HG02571 (cell line): ENCODE results near the gene PIGQ.

ENCODE experiments used
- ATAC-seq: cut with Tn5 transposase; IDR thresholded peaks from one replicate; pipeline ENCODE4 v1.9.1; 2021; ENCODE audit warnings: mild to moderate bottlenecking, moderate library complexity; ENCODE audit not compliant: unreplicated experiment

Gene PIGQ

DNA sequence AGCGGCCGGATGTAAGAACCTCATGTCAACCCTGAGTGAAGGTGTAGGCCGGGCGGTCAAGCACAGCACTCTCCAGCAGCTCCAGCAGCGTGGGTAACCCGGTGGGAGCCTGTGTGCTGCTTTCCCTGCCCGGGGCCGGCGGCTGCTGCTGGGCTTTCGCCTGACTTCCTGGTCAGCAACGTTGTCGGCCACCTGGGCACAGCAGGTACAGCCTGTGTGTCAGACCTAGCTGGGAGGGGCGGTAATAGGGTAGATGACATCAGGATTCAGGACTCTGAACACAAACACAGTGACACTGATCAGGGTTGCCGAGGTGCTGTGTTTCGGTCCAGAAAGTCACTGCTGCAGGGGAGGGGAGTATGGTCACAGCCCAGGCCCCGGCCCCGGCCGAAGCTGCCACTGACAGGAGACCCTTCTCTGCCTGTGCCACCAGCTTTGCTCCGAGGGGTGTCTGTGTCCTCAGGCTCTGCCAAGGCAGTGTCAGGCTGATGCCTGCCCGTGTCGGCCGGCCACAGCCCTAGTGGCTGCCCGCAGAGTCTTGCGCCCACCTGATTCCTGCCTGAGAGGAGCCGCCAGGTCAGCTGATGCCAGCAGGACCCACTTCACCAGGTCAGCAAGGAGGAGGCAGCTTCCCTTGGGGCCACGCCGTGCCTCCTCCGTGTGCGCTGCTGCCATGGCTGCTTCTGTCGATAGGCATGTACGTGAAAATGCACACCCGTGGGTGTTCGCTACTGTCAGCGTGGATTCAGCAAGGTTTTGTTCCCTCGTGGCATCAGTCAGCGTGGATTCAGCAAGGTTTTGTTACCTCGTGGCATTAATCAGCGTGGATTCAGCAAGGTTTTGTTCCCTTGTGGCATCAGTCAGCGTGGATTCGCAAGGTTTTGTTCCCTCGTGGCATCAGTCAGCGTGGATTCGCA is 29.3 kb downstream of the PIGQ start:
- no peak for ATAC-seq

DNA sequence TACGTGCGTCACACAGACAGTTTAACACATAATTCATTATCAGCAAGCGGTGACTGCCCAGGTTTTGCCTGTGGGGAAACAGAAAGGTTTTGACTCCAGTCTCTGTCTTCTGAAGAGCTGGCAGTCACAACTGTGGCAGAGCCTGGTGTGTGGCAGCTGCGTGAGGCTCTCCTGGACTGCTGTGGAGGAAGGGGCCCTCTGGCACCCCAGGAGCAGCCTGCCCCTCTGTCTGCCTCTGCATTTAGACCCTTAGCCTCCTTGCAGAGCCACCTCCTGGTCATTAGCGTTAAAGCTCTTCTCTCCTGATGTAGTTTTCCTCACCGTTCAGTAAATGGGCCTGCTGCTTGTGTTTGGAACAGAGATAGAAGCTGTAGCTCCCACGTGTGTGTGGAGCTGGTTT is 31.0 kb downstream of the PIGQ start:
- ATAC-seq: no peak

DNA sequence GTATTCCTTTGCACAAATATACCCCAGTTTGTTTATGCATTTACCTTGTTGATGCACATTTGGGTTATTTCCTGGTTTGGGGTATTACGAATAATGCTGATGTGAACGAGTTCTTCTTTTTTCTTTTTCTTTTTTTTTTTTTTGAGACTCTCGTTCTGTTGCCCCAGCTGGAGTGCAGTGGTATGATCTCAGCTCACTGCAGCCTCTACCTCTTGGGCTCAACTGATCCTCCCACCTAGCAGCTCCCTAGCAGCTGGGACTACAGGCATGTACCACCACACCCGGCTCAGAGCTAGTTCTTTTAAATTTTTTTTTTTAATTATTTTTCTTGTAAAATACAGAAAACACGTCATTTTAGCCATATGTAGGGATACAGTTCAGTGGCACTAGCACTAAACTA is 34.2 kb downstream of the PIGQ start:
- no peak for ATAC-seq

DNA sequence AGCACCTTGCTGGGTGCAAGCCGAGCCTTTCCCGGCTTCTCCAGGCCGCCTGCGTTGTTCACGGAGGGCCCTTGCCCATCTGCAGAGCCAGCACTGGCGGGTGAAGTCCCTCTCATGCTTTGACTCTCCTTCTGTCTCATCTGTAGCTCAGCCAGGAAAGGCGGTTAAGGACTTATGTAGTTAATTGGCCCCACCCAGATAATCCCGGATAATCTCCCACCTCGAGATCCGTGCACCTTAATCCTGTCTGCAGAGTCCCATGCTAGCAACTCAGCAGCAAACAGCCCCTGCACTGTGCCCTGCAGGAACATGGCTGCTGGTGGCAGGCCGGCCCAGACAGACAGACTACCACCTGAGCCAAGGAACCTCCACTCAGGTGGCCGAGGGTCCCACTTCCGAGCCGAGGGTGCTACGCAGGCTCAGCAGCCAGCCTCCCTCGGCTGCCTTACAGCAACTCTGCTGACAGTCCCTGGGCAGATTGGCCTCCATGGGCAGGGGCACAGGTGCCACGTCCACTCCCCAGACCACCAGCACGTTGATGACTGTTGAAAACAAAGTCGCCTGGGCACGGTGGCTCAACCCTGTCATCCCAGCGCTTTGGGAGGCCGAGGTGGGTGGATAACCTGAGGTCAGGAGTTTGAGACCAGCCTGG is 37.0 kb downstream of the PIGQ start:
- ATAC-seq: no peak

DNA sequence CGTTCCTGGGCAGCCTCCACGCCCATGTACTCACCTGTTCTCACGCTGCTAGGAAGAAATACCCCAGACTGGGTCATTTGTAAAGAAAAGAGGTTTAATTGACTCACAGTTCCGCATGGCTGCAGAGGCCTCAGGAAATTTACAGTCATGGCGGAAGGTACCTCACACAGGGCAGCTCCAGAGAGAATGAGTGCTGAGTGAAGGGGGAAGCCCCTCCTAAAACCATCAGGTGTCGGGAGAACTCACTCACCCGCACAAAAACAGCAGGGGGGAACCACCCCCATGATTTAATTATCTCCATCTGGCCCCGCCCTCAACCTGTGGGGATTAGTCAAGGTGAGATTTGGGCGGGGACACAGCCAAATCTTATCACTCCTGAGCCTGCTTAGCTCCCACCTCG is 38.3 kb downstream of the PIGQ start:
- ATAC-seq: no peak

DNA sequence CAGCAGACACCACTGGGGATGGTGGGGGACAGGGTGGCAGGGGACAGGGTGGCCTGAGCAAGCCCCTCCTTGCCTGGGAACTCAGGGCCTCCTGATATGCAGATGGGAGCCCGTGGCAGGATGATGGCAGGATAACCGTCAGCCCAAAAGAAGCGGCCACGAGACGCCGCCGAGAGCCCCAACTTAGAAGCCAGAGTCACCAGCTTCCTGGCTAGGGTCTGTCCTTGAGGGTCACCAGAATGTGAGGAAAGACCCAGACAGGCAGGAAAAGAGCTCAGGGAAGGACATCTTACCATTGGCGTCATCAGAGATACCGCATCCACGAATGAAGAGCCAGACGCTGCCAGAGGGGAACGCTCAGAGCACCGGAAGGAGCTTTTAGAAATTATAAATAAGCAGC is 39.5 kb downstream of the PIGQ start:
- ATAC-seq: no peak

DNA sequence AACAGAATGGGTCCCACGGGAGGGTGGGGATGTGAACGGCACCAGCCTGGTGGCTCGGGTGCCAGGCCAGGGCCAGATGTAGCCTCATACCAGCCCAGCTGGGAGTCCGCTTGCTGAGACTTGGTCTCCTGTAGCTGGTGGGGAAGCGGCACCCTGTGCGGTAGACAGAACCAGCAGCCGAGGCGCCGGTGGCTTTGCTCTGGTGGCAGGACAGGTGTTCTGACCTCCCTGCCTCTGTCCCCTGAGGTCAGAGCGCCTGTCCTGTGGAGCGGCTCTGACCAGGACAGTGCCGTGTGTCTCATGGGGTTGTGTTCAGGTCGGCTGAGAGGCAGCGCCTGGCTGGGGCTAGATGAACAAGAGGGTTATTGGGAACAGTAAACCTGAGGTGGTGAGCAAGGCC is 40.2 kb downstream of the PIGQ start:
- no peak for ATAC-seq

DNA sequence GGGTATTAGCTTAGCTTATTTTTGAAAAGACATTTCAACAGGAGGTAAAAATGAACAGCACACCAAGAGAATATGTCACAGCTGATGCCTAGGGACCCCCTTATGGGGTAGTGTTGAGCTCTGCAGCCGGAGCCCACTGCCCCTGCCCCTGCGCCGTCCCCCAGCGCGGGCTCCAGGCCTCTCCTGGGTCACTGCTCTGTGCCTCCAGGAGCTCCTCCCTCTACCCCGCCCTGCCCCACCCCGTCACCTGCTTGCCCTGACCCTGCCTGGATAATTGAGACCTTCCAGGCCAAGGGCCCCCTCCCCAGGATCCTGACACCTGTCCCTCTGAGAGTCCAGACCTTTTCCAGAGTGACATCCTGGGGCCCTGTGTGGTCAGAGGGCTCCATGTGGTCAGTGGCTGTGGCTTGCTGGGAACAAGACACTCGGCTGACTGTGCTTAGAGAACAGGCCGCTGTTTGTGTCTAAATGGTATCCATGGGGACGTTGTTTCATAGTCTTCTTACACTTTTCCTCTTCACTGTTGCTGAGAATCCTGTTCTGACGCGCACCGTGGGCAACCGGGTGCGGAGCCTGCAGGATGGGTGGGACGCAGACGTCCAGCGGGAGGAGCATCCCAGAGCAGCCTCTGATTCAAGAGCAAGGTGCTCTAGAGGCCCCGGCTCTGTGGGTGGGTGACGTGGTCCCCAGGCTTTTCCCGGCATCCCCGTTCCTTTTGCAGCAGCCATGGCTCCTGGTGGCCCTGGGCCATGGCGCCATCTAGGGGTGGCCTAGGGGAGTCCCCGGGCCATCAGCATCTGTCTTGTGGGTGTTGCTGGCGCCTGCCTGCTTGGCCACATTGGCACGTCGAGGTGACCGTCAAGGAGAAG is 41.0 kb downstream of the PIGQ start:
- ATAC-seq: no peak

DNA sequence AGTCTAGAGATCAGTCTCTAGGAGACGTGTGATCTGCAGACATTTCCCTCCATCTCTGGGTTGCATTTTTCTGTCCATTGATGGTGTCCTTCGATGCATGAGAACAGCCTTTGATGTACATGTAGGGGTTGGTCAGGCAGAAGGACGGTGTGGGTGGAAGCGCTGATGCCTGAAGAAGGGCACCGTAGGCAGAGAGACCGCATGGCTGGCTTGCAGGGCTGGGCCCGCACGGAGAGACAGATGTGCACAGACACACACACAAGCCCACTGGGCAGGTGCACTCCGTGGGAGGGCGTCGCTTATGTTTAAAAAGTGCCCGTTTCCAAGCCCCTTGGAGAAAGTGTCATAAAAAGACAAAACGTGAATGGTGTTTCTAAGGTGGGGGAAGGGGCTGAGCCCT is 45.4 kb downstream of the PIGQ start:
- no peak for ATAC-seq

DNA sequence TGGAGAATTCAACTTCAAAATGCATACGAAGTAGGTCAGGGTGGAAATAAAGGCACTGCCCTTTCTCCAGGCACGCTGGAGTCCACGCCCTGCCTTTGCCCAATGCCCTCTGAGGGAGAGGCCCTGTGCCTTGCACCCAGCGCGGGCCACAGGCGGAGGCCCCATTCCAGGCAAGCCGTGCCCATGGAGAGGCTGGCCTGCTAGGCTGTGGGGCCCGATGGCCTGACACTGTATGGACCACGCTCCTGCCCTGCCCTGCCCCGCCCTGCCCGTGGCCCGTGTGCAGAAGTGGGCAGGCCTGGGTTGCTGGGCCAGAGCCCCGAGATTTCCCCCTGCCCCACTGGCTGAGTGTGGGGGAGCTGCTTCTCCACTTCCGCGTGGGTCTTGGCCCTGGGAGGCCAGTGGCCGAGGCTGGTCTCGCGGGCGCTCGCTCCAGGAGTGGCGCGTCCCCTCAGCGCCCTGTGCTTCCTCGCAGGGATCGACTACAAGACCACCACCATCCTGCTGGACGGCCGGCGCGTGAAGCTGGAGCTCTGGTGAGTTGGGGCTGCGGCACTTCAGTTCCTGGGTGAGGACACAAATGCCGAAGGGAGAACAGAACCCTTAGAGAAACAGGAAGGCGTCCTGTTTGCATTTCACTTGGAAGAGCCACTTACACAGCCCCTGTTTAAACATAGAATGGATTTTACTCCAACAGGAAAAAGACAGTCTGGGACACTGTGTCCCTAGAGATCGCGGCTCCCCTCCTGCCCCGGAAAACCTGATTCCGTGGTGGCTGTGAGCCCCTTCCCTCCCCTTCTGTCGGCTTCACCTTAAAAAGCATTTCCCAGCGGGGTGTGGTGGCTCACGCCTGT is 47.2 kb downstream of the PIGQ start:
- ATAC-seq: no peak

DNA sequence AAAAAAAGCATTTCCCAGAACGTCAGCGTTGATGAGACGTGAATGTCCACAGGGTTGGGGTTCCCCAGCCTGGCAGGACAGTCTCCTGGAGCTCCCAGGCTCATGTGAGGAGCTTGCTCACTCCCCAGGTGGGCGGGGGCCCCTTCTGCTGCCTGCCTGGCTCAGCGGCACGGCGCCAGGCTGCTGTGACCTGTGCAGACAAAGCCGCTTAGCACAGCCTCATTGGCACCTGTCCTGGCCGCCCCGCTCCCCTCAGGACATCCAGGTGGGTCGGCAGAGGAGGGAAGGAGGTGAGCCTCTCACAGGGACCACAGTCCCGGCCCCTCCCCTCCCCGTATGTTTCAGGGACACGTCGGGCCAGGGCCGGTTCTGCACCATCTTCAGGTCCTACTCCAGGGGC is 48.1 kb downstream of the PIGQ start:
- no peak for ATAC-seq

DNA sequence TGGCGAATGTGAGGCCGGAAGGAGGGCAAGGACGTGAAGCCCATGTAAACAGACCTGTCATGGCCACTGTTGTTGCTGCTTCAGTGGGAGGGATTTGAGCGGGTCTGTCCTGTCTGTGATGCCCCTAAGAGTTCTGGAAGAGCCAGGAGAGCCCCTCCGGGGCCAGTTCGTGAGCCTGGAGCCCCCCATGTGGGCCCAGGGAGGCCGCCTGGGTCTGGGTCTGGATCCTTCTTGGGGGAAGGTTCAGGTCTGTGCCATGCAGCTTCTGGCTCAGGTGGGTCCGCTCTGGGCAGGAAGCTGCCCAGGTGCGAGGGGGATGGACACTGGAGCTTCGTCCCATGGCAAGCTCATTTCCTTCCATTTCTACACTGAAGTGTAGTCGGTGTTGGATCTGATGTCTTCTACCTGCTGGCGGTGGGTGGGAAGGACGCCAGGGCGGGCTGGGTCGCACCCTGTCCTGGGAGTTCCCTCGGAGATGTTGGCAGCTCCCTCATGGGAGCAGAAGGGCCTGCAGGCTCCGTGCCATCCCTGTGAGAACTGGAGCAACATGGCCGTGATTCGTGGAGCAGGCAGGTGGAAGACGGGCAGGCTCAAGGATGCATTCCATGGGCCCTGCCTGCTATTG is 49.8 kb downstream of the PIGQ start:
- no peak for ATAC-seq

DNA sequence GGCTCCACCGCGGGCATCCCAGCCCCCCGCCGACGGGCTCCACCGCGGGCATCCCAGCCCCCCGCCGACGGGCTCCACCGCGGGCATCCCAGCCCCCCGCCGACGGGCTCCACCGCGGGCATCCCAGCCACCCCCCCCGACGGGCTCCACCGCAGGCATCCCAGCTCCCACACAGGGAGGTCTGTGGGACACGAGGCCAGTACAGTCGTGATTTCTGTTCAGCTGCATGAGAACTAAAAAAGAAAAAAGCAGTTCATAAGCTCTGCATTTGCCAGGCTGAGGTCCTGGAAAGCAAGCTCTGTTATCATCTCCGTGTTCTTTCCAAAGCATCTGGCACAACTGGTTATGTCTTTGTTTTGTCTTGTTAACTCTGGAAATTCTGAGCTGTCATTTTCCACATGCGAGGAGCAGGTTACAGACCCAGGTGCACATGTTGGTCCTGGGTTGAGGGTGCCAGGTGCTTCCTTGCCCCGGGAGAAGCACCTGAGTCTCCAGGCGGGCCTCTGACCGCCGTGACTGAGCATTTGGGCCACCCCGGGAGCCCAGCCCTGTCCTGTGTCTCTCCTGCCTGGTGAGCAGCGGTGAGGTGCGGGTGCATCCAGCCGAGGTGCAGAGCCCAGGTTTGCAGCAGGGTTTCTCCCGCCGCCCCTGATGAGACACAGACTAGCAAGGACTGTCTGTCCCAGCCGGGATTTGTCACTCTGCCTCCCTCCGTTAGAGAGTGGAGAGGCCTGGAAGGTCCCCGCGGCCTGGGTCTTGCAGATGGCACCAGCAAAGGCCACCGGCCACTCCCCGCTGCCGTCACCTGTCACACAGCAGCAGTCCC is 51.1 kb downstream of the PIGQ start:
- no peak for ATAC-seq

DNA sequence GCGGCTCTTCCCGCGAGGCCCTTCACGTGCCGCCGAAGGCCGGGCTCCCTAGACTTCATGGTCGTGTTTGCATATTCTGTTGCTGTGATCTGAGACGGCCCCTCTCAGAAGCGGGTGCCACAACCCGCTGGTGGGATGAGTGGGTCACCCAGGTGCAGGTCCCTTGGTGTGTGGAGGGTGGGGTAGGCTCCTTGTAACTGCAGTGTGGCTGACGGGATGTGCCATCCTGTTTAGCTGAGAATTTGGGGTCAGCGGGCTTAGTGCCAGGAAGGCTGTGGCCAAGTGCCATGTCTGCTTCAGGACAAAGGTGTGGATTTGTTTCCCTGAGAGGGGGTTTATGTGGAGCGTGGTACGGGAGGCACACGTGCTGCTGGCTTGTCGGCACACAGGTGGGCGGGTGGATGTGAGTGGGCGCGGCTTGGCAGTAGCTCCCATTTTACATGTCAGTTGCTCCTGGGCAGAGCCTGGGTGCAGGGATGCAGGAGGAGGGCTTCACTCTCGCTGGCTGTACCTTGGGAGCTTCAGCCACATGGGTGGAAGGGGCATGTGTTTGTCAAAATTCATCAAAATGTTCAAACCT is 51.8 kb downstream of the PIGQ start:
- ATAC-seq: no peak

DNA sequence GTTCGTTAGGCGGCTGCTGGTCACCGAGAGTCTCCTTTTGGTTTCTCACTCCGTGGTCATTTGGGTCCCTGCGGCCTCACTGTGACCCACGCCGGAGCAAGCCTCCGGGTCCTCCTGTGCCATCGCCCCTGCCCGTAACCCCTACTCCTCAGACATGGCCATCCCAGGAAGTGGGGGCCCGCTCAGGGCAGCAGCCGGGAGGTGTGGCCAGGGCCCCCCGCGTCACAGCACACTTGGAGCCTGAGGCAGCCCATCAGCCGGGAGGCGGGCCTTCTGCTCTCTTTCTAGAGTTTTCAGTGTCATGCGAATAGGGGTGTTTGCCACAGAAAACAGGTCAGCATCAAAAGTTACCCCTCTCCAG is 53.1 kb downstream of the PIGQ start:
- no peak for ATAC-seq

DNA sequence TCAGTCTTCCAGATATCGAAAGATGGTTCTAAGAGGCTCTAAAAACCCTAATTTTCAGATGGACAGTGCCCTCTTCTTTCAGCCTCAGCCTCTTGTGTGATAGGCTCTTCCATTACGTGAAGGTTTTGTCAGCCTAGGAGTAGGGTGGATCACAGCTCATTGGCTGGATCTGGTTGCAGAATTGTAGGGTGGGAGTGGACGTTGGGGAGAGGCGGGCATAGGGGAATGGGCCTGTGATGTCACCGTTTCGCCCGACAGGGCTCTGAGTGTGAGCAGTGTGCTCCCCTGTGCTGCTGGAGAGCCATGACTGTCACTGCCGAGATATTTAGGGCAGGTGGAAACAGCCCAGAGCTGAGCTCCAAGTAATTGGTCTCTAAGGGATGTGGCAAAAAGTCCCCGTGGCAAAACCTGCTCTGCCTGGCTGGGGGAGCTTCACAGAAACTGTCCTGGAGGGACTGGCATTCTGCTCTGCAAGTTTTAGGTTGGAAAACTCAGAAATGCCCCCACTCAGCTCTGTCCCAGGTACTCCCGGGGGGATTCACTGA is 54.8 kb downstream of the PIGQ start:
- no peak for ATAC-seq

DNA sequence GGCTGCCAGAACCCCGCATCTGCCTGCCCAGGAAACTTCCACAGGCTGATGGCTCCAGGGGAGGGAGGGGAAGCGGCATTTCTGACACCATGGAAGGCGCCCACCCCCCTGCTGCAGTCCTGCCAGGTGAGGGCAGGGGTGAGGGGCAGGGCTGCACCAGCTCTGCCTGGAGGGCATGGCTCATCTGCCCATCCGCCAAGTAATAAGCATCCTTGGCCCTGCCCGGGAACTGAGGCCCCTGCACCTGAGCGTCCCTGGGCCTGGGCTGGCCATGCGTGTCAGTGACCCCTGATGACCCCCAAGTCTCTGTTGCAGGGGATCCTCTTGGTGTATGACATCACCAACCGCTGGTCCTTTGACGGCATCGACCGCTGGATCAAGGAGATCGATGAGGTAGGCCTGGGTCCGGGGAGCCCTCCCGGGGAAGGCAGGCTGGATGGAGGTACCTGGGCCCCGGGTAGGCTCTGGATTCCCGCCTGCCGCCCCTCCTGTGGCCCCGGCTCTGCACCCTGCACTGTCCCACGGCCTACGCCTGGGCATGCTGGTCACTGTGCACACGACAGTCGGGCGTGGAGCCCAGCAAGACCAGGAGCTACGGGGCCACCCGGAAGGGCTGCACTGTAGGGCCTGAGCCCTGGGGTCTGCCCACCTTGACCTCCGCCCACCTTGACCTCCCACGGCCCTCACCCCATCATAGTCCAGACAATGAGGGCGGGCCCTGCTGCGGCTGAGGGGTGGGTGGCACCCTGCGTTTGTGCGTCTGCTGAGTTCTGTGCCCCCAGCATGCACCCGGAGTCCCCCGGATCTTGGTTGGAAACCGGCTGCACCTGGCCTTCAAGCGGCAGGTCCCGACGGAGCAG is 55.6 kb downstream of the PIGQ start:
- ATAC-seq: no peak
